ENCODE data around the gene TJP1.

- TF ChIP-seq CTCF (IDR thresholded peaks at IDR 0.05) (no peak), POLR2A (IDR thresholded peaks at IDR 0.05) (peak; percentile 39 to 79)
Observed at GRCh38 chr15:29670998-29671981, 151.0 kb downstream of the TJP1 start.
